PC-3 (cell line): ENCODE results near the gene SMPD3. TPM values are rescaled to one million over a fixed set of nuclear protein-coding genes. Genes with fewer than 3 reads are reported as not detected.

Experiments
- ATAC-seq: fragments of 200-7000 bp; cut with Tn5 transposase; 2 replicates; pipeline ENCODE4 v1.9.1; 2020; ENCODE audit warnings: mild to moderate bottlenecking, moderate library complexity
- BruUV-seq: library from RNA; stranded (reverse); fragments of 400-500 nt; replicated peaks from 2 replicates; lab custom pipeline; 2021; lab: Mats Ljungman, UMichigan
- CTCF ChIA-PET: fragments of 300-600 bp; sonication (Branson Sonifier 250); formaldehyde crosslinking; loops from one replicate; lab custom pipeline; 2022; ENCODE audit warnings: antibody characterized with exemption; lab: Charles Lee
- POLR2A ChIA-PET: fragments of 300-600 bp; sonication (Branson Sonifier 250); formaldehyde crosslinking; loops from one replicate; lab custom pipeline; 2022; ENCODE audit warnings: antibody characterized with exemption; ENCODE audit not compliant: unreplicated experiment; lab: Charles Lee
- DNase-seq: peaks from one replicate; pipeline ENCODE4 v3.0.0-alpha.2; 2015
- H2AFZ ChIP-seq: fragments of 300-600 bp; sonication (generic); 2 replicates; pipeline ENCODE4 v1.6.0; 2016; ENCODE audit warnings: antibody characterized with exemption, low read length
- H3F3A ChIP-seq: fragments of 300-600 bp; sonication (generic); one replicate; pipeline ENCODE4 v1.6.0; 2017; ENCODE audit warnings: antibody characterized with exemption, low read length, control low read depth, mild to moderate bottlenecking; ENCODE audit not compliant: unreplicated experiment
- H3K27ac ChIP-seq: fragments of 300-600 bp; sonication (generic); 2 replicates; pipeline ENCODE4 v1.5.1; 2016; ENCODE audit warnings: mild to moderate bottlenecking, low read length
- H3K27me3 ChIP-seq: fragments of 300-600 bp; sonication (generic); 2 replicates; pipeline ENCODE4 v1.6.1; 2016; ENCODE audit warnings: low read length, mixed read lengths
- H3K36me3 ChIP-seq: fragments of 300-600 bp; sonication (generic); 2 replicates; pipeline ENCODE4 v1.6.1; 2016; ENCODE audit warnings: low read depth, mixed run types, low read length, mixed read lengths
- H3K4me1 ChIP-seq: fragments of 300-600 bp; sonication (generic); 2 replicates; pipeline ENCODE4 v1.5.1; 2016; ENCODE audit warnings: low read length; ENCODE audit not compliant: insufficient read depth
- H3K4me2 ChIP-seq: fragments of 300-600 bp; sonication (generic); 2 replicates; pipeline ENCODE4 v1.6.0; 2016; ENCODE audit warnings: low read length
- H3K4me3 ChIP-seq: fragments of 300-600 bp; sonication (generic); 2 replicates; pipeline ENCODE4 v1.5.1; 2016; ENCODE audit warnings: mild to moderate bottlenecking, low read length, mixed read lengths
- H3K79me2 ChIP-seq: fragments of 300-600 bp; sonication (generic); 2 replicates; pipeline ENCODE4 v1.6.1; 2017; ENCODE audit warnings: low read length, mixed read lengths
- H3K9ac ChIP-seq: fragments of 300-600 bp; sonication (generic); 2 replicates; pipeline ENCODE4 v1.6.0; 2016; ENCODE audit warnings: mild to moderate bottlenecking, low read length
- H3K9me2 ChIP-seq: fragments of 300-600 bp; sonication (generic); replicated peaks from 2 replicates; pipeline ENCODE4 v1.6.1; 2016; ENCODE audit warnings: mixed run types, low read length, mixed read lengths
- H3K9me3 ChIP-seq: fragments of 300-600 bp; sonication (generic); 2 replicates; pipeline ENCODE4 v1.6.1; 2016; ENCODE audit warnings: low read length, mixed read lengths
- H4K20me1 ChIP-seq: fragments of 300-600 bp; sonication (generic); 2 replicates; pipeline ENCODE4 v1.6.1; 2016; ENCODE audit warnings: low read length, mixed read lengths
- EZH2 ChIP-seq: fragments of 300-600 bp; sonication (generic); IDR thresholded peaks from one replicate; pipeline ENCODE4 v1.6.1; 2017; ENCODE audit warnings: antibody characterized with exemption, mild to moderate bottlenecking, low read length; ENCODE audit not compliant: unreplicated experiment
- EZH2phosphoT487 ChIP-seq: fragments of 300-600 bp; sonication (generic); IDR thresholded peaks from 2 replicates; pipeline ENCODE4 v1.6.1; 2018; ENCODE audit warnings: mild to moderate bottlenecking, antibody characterized with exemption, low read length, borderline replicate concordance
- intact Hi-C: fragments of 100-400 bp; cut with micrococcal nuclease; formaldehyde crosslinking; loops from 2 replicates; pipeline ENCODE4 v1.9.0; 2023
- total RNA-seq: library from RNA; depleted of rRNA; stranded (reverse); fragments of >200 nt; gene quantifications from 2 replicates; pipeline ENCODE4 v1.2.3, GENCODE V29; 2014
- TF ChIP-seq, protein P1 (sequence below): fragments of 300-600 bp; sonication (generic); conservative IDR thresholded peaks from 2 replicates; pipeline ENCODE4 v1.5.1; 2017; ENCODE audit warnings: antibody characterized with exemption, low read depth, mild to moderate bottlenecking, low read length

The SMPD3 gene
- total RNA-seq, 1 experiment from 2014 or later = not detected

DNA sequence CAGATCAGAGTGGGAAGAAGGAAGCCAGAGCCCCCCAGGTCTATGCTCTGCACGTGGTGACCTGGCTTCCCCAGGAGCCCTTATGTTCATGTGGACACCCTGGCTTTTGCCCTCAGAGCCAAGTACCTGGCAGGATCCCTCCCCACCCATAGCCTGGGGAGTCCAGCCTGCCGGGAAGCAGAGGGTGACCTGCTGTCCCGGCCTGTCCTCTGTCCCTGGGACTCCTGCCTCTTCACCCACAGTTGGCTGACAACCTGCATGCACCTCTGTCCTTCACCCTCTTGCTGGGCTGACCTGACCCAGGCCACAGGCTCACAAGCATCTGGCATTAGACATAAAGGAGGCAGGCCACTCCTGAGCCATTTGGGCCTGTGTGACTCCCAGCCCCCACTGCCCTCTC, 60.2 kb downstream of the SMPD3 start:
- BruUV-seq = no TSS peak

DNA sequence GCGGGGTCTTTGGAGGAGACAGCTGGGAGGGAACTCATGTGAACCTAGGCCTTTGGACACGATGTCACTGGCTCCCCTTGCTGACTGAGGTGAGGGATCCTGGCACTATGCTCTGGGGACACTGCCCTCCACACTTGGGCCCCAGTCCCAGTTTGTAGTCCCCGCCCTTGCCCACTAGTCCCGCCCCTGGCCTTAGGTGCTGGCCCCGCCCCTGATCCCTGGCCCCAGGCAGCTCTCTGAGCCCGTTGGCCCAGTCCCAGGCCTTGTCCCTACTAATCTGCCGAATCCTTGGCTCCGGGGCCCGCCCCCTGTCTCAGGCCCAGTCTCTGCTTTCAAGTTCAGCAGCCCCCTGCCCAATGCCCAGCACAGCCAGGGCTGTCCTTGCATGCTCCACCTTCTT, 61.0 kb downstream of the SMPD3 start:
- CTCF ChIA-PET = no interaction called here
- DNase-seq (no peak), ATAC-seq (no peak)
- Histone ChIP-seq H3K9ac (no peak overlapping the region), H3K79me2 (no peaks in the 10 kb centered on the region), H3K36me3 (no peaks in the 10 kb centered on the region), H3F3A (no peaks in the 10 kb centered on the region), H3K4me3 (no peak overlapping the region), H3K27ac (no peak overlapping the region), H3K9me2 (no peaks in the 10 kb centered on the region), H4K20me1 (no peaks in the 10 kb centered on the region), H3K27me3 (no peaks in the 10 kb centered on the region), H3K4me1 (no peaks in the 10 kb centered on the region), H3K4me2 (no peak overlapping the region), H3K9me3 (no peaks in the 10 kb centered on the region), H2AFZ (no peak overlapping the region)
- intact Hi-C loops = no loop called here
- POLR2A ChIA-PET = no interaction called here
- no peak for TF ChIP-seq EZH2phosphoT487
- TF ChIP-seq, protein P1, sequence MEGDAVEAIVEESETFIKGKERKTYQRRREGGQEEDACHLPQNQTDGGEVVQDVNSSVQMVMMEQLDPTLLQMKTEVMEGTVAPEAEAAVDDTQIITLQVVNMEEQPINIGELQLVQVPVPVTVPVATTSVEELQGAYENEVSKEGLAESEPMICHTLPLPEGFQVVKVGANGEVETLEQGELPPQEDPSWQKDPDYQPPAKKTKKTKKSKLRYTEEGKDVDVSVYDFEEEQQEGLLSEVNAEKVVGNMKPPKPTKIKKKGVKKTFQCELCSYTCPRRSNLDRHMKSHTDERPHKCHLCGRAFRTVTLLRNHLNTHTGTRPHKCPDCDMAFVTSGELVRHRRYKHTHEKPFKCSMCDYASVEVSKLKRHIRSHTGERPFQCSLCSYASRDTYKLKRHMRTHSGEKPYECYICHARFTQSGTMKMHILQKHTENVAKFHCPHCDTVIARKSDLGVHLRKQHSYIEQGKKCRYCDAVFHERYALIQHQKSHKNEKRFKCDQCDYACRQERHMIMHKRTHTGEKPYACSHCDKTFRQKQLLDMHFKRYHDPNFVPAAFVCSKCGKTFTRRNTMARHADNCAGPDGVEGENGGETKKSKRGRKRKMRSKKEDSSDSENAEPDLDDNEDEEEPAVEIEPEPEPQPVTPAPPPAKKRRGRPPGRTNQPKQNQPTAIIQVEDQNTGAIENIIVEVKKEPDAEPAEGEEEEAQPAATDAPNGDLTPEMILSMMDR = no peak
- TF ChIP-seq EZH2 = no peak
- BruUV-seq = no TSS peak

More for the DNA sequence above, 60.2 kb downstream of the SMPD3 start:
- H3K4me2 ChIP-seq = no peak overlapping the region
- no peaks in the 10 kb centered on the region for H4K20me1 ChIP-seq
- no peaks in the 10 kb centered on the region for H3K27me3 ChIP-seq
- no peak for DNase-seq
- no peak overlapping the region for H3K27ac ChIP-seq
- H3K4me3 ChIP-seq = no peak overlapping the region
- no peak overlapping the region for H3K9ac ChIP-seq
- TF ChIP-seq EZH2phosphoT487 (no peak), EZH2 (no peak)
- TF ChIP-seq, protein P1 = no peak
- H3F3A ChIP-seq = no peaks in the 10 kb centered on the region
- H2AFZ ChIP-seq = no peak overlapping the region
- H3K4me1 ChIP-seq = no peaks in the 10 kb centered on the region
- H3K79me2 ChIP-seq = no peaks in the 10 kb centered on the region
- H3K36me3 ChIP-seq = no peaks in the 10 kb centered on the region
- ATAC-seq = no peak
- POLR2A ChIA-PET = no interaction called here
- CTCF ChIA-PET = no interaction called here
- no peaks in the 10 kb centered on the region for H3K9me2 ChIP-seq
- no peaks in the 10 kb centered on the region for H3K9me3 ChIP-seq
- intact Hi-C loops = no loop called here

DNA sequence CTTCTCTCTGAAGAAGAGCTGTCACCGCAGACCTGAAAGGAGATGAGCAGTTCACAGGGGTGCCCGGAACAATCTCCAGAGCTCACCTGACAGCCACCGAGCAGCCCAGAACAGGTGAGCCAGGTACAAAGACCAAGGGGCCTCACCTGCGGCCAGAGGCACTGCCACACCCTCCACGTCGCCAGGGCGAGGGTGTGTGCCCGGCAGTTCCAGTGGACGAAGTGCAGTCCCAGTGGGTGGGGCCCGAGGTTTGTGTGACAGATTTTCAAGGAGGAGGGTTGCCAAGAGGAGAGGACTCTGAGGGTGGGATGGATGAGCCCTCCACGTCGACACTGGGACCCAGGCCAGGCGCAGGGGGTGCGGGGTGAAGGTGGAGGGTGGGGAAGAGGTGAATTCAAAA, 61.7 kb downstream of the SMPD3 start:
- Histone ChIP-seq H3K4me3 (no peak overlapping the region), H3K9ac (no peak overlapping the region), H3K36me3 (no peaks in the 10 kb centered on the region), H2AFZ (no peak overlapping the region), H3K4me1 (no peaks in the 10 kb centered on the region), H3K27ac (no peak overlapping the region), H4K20me1 (no peaks in the 10 kb centered on the region), H3K9me3 (no peaks in the 10 kb centered on the region), H3K4me2 (no peak overlapping the region), H3F3A (no peaks in the 10 kb centered on the region), H3K79me2 (no peaks in the 10 kb centered on the region), H3K27me3 (no peaks in the 10 kb centered on the region), H3K9me2 (no peaks in the 10 kb centered on the region)
- no TSS peak for BruUV-seq
- CTCF ChIA-PET = no interaction called here
- ATAC-seq = no peak
- DNase-seq = no peak
- intact Hi-C loops = no loop called here
- POLR2A ChIA-PET = no interaction called here
- TF ChIP-seq EZH2phosphoT487 (no peak), EZH2 (no peak)
- TF ChIP-seq, protein P1 = no peak
